ENCODE results near the gene COL13A1.

Gene COL13A1

GRCh38 chr10:69867699-69868558 lies 66.2 kb downstream of the COL13A1 start:
- Mint-ChIP-seq H3K4me1 (ENCODE audit: low read depth) (no peaks in the 10 kb centered on the region), H3K27me3 (peaks cover 4% of the 10 kb centered on the region), H3K9me3 (no peaks in the 10 kb centered on the region), H3K27ac (no peak overlapping the region), H3K4me3 (no peak overlapping the region), H3K36me3 (ENCODE audit: low read depth) (no peaks in the 10 kb centered on the region)
- DNase-seq: no peak

- Mint-ChIP-seq H3K4me3 (no peak overlapping the region), H3K27me3 (peaks cover 4% of the 10 kb centered on the region), H3K9me3 (no peaks in the 10 kb centered on the region), H3K36me3 (ENCODE audit: low read depth) (no peaks in the 10 kb centered on the region), H3K4me1 (ENCODE audit: low read depth) (no peaks in the 10 kb centered on the region), H3K27ac (no peak overlapping the region)
- no peak for DNase-seq
These were observed 67.1 kb downstream of the COL13A1 start for GRCh38 chr10:69868821-69869220.

- peaks cover 4% of the 10 kb centered on the region for H3K27me3 Mint-ChIP-seq
- H3K9me3 Mint-ChIP-seq: no peaks in the 10 kb centered on the region
- no peak overlapping the region for H3K4me3 Mint-ChIP-seq
- no peaks in the 10 kb centered on the region for H3K36me3 Mint-ChIP-seq (ENCODE audit: low read depth)
- DNase-seq: no peak
- H3K27ac Mint-ChIP-seq: no peak overlapping the region
- H3K4me1 Mint-ChIP-seq (ENCODE audit: low read depth): no peaks in the 10 kb centered on the region
These were observed 67.7 kb downstream of the COL13A1 start for GRCh38 chr10:69869291-69869961.

GRCh38 chr10:69870591-69870990 lies 68.9 kb downstream of the COL13A1 start:
- no peaks in the 10 kb centered on the region for H3K4me1 Mint-ChIP-seq (ENCODE audit: low read depth)
- H3K9me3 Mint-ChIP-seq: no peaks in the 10 kb centered on the region
- DNase-seq: no peak
- H3K27me3 Mint-ChIP-seq: peaks cover 4% of the 10 kb centered on the region
- H3K4me3 Mint-ChIP-seq: no peak overlapping the region
- H3K36me3 Mint-ChIP-seq (ENCODE audit: low read depth): no peaks in the 10 kb centered on the region
- H3K27ac Mint-ChIP-seq: no peak overlapping the region

GRCh38 chr10:69871074-69871473 lies 69.4 kb downstream of the COL13A1 start:
- no peak for DNase-seq
- no peak overlapping the region for H3K4me3 Mint-ChIP-seq
- H3K27ac Mint-ChIP-seq: no peak overlapping the region
- H3K36me3 Mint-ChIP-seq (ENCODE audit: low read depth): no peaks in the 10 kb centered on the region
- peaks cover 4% of the 10 kb centered on the region for H3K27me3 Mint-ChIP-seq
- H3K4me1 Mint-ChIP-seq (ENCODE audit: low read depth): no peaks in the 10 kb centered on the region
- H3K9me3 Mint-ChIP-seq: no peaks in the 10 kb centered on the region

- no peak overlapping the region for H3K4me3 Mint-ChIP-seq
- no peaks in the 10 kb centered on the region for H3K9me3 Mint-ChIP-seq
- no peaks in the 10 kb centered on the region for H3K4me1 Mint-ChIP-seq (ENCODE audit: low read depth)
- no peak for DNase-seq
- H3K36me3 Mint-ChIP-seq (ENCODE audit: low read depth): no peaks in the 10 kb centered on the region
- H3K27me3 Mint-ChIP-seq: peaks cover 4% of the 10 kb centered on the region
- H3K27ac Mint-ChIP-seq: no peak overlapping the region
These were observed 70.6 kb downstream of the COL13A1 start for GRCh38 chr10:69872323-69872722.

- H3K27ac Mint-ChIP-seq: no peak overlapping the region
- H3K9me3 Mint-ChIP-seq: no peaks in the 10 kb centered on the region
- H3K4me1 Mint-ChIP-seq (ENCODE audit: low read depth): no peaks in the 10 kb centered on the region
- no peak for DNase-seq
- no peaks in the 10 kb centered on the region for H3K36me3 Mint-ChIP-seq (ENCODE audit: low read depth)
- H3K27me3 Mint-ChIP-seq: peaks cover 4% of the 10 kb centered on the region
- H3K4me3 Mint-ChIP-seq: no peak overlapping the region
These were observed 71.5 kb downstream of the COL13A1 start for GRCh38 chr10:69873135-69873639.

- no peak for DNase-seq
- no peak overlapping the region for H3K27ac Mint-ChIP-seq
- H3K4me1 Mint-ChIP-seq (ENCODE audit: low read depth): no peaks in the 10 kb centered on the region
- no peaks in the 10 kb centered on the region for H3K36me3 Mint-ChIP-seq (ENCODE audit: low read depth)
- H3K4me3 Mint-ChIP-seq: no peak overlapping the region
- peaks cover 9% of the 10 kb centered on the region for H3K27me3 Mint-ChIP-seq
- no peaks in the 10 kb centered on the region for H3K9me3 Mint-ChIP-seq
These were observed 72.7 kb downstream of the COL13A1 start for GRCh38 chr10:69874449-69874848.

GRCh38 chr10:69875856-69876255 lies 74.2 kb downstream of the COL13A1 start:
- Mint-ChIP-seq H3K4me3 (no peak overlapping the region), H3K9me3 (no peaks in the 10 kb centered on the region), H3K27ac (no peak overlapping the region), H3K36me3 (ENCODE audit: low read depth) (no peaks in the 10 kb centered on the region), H3K27me3 (peaks cover 17% of the 10 kb centered on the region), H3K4me1 (ENCODE audit: low read depth) (no peaks in the 10 kb centered on the region)
- DNase-seq: no peak

- peaks cover 18% of the 10 kb centered on the region for H3K27me3 Mint-ChIP-seq
- no peaks in the 10 kb centered on the region for H3K4me1 Mint-ChIP-seq (ENCODE audit: low read depth)
- no peak overlapping the region for H3K27ac Mint-ChIP-seq
- H3K4me3 Mint-ChIP-seq: no peak overlapping the region
- H3K36me3 Mint-ChIP-seq (ENCODE audit: low read depth): no peaks in the 10 kb centered on the region
- no peak for DNase-seq
- no peaks in the 10 kb centered on the region for H3K9me3 Mint-ChIP-seq
These were observed 74.6 kb downstream of the COL13A1 start for GRCh38 chr10:69876286-69876685.

GRCh38 chr10:69876931-69877330 lies 75.2 kb downstream of the COL13A1 start:
- H3K4me1 Mint-ChIP-seq (ENCODE audit: low read depth): no peaks in the 10 kb centered on the region
- H3K9me3 Mint-ChIP-seq: no peaks in the 10 kb centered on the region
- H3K36me3 Mint-ChIP-seq (ENCODE audit: low read depth): no peaks in the 10 kb centered on the region
- no peak overlapping the region for H3K27ac Mint-ChIP-seq
- H3K27me3 Mint-ChIP-seq: peaks cover 23% of the 10 kb centered on the region
- no peak for DNase-seq
- H3K4me3 Mint-ChIP-seq: no peak overlapping the region

- Mint-ChIP-seq H3K4me3 (no peak overlapping the region), H3K27me3 (peaks cover 28% of the 10 kb centered on the region), H3K4me1 (ENCODE audit: low read depth) (no peaks in the 10 kb centered on the region), H3K27ac (no peak overlapping the region), H3K36me3 (ENCODE audit: low read depth) (no peaks in the 10 kb centered on the region), H3K9me3 (no peaks in the 10 kb centered on the region)
- DNase-seq: no peak
These were observed 76.3 kb downstream of the COL13A1 start for GRCh38 chr10:69878038-69878437.

- Mint-ChIP-seq H3K27me3 (peaks cover 31% of the 10 kb centered on the region), H3K27ac (no peak overlapping the region), H3K9me3 (no peaks in the 10 kb centered on the region), H3K36me3 (ENCODE audit: low read depth) (no peaks in the 10 kb centered on the region), H3K4me3 (no peak overlapping the region), H3K4me1 (ENCODE audit: low read depth) (no peaks in the 10 kb centered on the region)
- DNase-seq: no peak
These were observed 77.2 kb downstream of the COL13A1 start for GRCh38 chr10:69878951-69879350.

- H3K27me3 Mint-ChIP-seq: peaks cover 31% of the 10 kb centered on the region
- H3K9me3 Mint-ChIP-seq: no peaks in the 10 kb centered on the region
- no peaks in the 10 kb centered on the region for H3K4me1 Mint-ChIP-seq (ENCODE audit: low read depth)
- no peak for DNase-seq
- H3K27ac Mint-ChIP-seq: no peak overlapping the region
- no peak overlapping the region for H3K4me3 Mint-ChIP-seq
- H3K36me3 Mint-ChIP-seq (ENCODE audit: low read depth): no peaks in the 10 kb centered on the region
These were observed 78.0 kb downstream of the COL13A1 start for GRCh38 chr10:69879634-69880257.
